Activated CD4-positive, alpha-beta T cell treated with anti-CD3 and anti-CD28 coated beads for 24 hours (primary cell): Measurements from ENCODE around the gene STRADA.

ENCODE experiments used
- DNase-seq, 2 donors: peaks; one replicate each; pipeline ENCODE4 v3.0.0-alpha.2; 2020; ENCODE audit warnings: low read depth in 2 of 2

STRADA gene

DNA sequence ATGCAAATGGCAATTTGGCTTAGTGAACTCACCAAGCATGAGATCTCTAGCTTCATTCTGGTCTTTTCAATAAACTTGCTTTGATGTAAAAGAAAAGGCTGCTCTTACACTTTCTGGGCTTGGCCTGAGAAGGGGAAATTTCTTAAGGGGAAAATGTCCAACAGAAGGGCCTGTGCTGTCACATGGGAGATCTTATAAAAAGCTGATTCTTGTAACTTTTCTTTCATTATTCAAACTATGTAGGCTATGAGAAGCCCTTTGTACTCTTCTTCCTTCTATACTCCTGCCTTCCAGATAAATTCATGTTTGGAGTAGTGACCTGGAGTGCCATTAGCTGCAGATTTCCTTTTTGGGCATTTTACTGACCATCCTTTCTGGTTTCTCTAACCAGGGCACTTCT is 58.6 kb downstream of the STRADA start:
- DNase-seq = no peak

DNA sequence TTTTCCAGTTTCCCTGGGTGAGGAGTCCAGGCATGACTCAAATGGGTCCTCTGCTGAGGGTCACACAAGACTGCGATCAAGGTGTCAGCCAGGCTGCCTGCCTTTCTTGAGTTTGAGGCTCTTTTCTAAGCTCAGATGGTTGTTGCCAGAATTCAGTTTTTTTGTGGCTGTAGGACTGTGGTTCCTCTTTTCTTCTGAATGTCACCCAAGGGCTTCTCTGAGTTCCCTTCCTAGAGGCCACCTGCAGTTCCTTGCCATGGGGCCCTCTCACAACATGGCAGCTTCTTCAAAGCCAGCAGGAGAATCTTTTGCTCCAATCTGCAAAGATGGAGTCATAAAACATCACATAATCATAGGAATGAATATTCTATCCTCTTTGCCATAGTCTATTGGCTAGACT is 59.2 kb downstream of the STRADA start:
- DNase-seq = no peak

DNA sequence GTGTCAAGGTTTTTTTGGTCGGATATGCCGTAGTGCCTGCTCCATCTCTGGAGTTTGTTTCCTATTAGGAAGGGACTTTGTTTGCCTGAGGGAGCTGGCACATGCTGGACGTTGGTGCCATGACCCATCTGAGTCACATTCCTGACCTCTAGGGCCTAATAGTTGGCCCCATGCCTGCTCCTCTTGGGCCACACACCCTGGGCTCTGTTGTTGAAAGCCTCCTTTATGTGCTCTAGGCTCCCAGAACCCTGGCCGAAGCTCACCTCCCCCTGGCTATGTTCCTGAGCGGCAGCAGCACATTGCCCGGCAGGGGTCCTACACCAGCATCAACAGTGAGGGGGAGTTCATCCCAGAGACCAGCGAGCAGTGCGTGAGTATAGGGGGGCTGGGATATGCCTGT is 60.1 kb downstream of the STRADA start:
- DNase-seq = no peak

DNA sequence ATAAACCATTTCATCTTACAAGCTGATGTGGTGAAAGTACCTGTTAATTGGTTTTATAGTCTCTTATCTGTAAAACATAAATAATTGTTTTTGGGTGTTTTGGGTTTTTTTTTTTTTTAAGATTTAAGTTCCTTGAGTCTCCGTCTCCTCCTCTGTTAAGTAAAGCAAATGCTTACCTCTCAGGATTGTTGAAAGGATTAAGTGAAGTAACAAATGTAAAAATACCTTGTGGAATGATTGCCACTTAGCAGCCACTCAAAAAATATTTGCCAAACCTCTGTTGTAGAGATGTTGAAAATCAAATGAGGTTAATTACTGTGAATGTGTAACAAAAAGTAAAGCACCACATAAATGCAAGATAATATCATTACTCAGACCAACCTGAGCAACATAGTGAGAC is 60.9 kb downstream of the STRADA start:
- no peak for DNase-seq

DNA sequence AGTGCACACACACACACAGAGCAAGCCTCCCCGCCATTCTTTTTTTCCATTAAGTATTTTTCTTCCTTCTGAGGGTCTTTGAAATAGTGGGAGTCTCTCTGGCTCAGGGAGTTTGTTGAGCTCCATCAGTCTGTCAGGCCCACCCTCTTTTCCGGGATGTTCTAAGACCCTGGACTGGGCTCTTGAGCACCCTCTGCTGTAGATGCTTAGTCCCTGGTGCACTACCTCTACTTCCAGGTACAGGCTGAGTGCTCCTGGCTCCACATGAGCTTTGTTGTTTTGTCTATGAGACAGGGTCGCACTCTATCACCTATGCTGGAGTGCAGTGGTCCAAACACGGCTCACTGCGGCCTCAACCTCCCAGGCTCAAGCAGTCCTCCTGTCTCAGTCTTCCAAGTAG is 62.4 kb downstream of the STRADA start:
- no peak for DNase-seq

DNA sequence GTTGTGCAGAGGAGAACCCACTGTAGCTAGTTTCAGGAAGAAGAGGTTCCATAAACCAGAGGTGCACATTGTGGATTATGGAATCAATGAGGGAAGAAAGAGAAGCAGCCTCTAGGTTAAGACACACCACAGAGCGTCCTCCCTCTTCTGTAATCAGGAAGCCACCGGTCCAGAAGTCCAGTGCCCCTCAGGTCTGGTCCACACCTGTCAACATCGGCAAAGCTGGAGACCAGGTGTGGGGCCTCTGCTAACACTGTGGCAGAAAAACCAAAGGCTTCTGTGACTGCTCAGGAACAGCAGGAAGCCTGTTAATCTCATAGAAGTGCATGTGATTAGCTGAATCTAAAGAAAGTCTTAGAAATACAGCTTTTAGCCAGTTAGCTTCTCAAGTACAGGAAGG is 65.0 kb downstream of the STRADA start:
- DNase-seq = no peak

DNA sequence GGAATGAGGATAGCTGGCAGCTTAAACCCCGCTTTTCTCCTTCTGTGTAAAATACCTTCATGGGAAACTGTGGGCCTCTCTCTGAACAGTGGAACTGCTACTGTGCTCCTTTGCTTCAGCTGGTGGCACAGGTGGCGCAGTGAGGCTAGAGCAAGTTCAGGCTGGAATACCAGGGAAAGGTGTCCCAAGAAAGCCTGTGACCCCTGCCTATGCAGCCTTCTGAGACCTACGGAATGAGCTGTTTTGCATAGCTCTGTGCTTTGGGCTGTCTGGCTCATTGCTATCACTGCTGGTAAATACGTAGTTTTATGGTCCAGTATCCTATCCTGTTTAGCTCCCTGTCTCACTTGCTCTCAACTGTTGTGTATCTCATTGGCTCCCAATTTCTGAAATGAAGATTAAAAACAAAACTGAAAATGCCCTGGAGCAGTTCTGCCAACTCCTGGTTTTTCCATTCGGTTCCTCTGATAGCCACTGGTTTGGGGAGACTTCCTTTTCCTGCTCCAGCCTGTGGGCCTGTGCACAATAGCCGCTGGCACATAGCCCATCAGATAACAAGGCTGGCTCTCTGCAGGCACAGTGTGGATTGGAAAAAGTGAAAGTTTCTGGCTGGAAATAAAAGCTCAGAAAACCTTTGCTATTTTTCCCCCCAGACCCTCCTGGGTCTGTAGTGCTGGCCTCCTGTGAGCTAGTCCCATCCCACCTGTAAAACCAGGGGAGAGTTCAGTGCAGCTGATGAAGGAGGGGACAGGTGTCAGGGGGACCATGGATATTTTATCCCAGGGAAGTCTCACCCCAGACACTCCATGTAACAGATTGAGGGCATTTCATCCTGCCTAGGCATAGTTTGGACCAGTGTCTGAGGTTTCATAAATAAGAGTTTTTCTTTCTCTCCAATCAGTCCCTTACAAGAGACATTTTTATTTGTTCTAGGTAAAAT is 65.7 kb downstream of the STRADA start:
- DNase-seq = no peak

DNA sequence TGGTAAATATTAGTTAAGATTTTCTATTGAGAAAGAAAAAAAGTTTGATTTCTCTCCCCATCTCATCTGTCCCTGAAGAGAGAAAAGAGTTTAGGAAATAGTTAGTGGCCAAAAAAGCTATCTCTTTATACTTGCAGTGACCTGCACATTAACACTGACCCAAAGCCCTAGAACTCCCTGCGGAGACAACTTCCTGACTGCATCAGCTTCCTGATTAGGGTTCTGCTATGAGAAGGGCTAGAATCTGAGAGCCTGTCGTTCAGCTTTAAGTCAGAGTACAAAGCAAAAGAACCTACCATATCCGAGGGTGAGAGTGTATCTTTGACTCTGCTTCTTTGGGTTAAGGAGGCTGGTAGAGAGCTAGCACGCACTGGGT is 66.4 kb downstream of the STRADA start:
- no peak for DNase-seq

DNA sequence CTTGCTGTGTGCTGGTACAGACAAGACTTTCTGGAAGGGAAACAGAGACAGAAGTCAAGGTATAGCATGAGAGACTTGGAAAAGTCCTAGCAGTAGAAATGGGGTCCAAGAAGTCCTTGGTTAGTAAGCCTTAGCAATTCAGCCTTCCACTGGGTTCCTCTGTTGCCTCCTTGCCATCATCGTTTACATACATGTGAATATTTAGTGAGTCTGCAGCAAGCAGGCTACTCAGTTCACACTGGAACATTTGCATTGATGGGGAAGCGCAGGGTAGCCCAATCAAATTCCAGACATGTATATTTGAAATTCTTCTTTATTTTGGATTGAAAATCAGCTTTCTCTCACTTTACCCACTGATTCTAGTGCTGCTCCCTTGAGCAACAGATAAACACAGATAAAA is 68.7 kb downstream of the STRADA start:
- no peak for DNase-seq

DNA sequence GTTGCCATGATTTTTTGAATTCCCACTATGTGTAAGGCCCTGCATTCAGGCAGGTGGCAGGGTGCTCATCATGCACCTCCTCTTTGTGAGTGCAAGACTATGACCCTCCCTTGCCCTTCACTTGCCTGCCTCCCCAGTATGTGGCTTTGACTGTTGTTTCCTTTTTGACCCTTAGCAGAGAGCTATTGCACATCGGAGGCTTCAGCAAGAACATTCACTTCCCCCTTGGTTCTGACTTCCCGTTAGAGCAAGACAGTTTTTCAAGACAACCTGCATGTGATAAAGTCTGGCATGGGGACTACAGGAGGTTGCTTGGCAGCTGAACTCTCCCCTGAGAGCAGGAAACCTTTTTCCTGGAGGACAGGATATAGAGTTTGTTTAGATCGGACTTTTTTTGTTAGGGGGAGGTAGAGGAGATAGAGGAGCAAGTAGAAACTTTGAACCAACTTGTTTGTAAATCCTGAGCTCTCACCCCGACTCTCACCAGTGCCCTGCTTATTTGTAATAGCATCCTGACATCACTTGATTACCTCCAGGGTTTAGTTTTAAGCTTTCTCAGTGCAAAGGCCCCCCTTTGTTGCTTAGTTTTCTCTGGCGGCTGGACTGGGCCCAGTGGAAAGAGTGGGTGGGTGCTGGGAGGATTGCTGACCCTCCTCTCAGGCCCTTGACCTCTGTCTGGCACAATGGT is 75.9 kb downstream of the STRADA start:
- no peak for DNase-seq

DNA sequence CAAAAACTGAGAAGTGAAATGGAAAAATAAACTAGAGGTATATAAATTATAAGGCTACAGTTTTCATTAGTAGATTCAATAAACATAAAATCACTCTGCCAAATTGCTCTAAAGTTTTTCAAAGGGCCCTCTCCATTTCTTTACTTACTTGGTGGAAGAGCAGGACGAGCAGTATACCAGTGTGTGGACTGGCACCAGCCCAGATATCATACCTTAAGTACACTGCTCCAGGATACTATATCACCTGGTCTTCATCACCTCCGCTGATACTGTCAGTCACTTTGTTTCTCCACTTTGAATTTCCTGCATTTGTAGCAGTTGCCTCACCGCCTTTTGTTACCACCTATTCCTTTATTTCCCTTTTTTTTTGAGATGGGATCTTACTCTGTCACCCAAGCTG is 81.7 kb downstream of the STRADA start:
- no peak for DNase-seq

DNA sequence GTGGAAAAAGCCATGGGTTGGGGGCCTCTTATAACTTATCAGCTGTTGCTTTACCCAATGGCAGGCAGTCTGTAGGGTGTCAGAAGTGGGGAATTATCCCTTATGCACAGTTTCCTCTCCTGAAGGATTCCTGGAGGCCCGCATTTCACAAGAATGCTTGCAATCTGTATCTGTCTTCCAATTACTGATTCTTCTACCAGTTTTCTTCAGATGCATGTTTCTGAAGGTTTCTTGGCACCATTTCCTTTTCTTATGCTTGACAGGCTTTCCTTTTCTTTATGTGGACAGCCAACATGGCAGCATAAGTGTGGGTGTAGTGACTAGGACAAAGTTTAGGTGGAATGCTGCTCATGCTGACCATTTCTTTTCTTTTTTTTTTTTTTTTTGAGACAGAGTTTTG is 83.2 kb downstream of the STRADA start:
- no peak for DNase-seq

DNA sequence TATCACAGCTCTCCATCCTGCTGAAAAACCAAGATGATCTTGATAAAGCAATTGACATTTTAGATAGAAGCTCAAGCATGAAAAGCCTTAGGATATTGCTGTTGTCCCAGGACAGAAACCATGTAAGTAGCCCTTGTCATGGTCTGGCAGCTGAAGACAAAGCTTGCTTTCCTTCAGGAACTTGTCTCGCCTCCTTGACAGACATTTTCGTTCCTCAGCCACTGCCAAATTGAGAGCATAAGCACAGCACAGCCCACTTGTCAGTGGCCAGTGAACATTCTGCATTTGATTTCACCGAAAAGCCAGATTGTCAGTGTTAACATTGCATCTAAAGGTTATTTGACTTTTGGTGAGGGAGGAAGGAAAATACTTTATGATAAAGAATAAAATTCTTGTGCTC is 83.8 kb downstream of the STRADA start:
- DNase-seq = no peak

DNA sequence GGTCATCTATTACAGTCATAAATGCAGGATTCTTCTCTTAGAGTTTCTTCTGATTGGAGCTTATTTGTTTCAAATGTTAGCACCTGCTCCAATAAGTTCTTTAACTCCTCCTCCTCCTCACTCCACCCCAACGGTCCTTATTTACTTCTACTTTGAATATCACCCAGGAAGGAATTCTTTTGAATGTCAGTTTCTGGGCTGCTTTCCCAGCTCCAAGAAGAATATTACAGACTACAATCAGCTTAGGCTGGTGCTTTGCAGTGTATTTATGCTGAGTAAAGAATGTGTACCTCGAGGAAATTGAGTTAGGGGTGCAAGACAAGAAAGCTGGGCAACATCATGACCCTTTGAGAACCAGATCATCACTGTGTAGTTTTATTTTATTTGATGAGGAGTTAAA is 88.5 kb downstream of the STRADA start:
- no peak for DNase-seq
